NT2/D1 (cell line): ENCODE results near the gene SLX4IP.

Source experiments
- YY1 ChIP-seq: IDR thresholded peaks from 2 replicates; pipeline ENCODE4 v1.6.1; 2011; ENCODE audit not compliant: insufficient read length, insufficient read depth
- ZNF274 ChIP-seq: IDR thresholded peaks from 2 replicates; pipeline ENCODE4 v1.6.1; 2011; ENCODE audit warnings: mild to moderate bottlenecking, low read depth, low read length

DNA sequence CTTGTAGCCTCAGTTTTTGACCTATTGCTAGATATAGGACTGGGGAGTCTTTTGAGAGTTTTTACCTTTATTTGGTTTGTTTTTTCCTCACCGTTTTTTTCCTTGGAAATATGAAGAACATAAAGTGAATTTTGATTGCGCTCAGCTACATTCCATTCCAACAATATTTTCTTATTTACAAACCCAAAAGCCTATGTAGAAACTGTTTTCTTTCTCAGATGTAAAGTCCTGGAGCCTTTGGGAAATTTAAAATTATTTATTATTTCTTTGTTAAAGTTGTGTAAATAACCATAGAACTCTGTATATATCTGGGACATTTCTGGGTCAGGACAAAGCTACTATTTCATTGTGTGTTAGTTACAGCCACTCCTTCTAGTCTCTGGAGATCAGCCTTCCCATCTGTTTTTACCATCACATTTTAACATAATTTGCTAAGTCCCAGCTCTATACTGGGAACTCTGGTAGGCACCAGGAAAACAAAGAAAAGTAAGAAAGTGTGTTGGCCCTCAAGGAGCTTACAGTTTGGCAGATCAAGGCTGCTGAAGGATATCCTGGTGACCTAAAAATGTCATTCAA is 169.8 kb downstream of the SLX4IP start:
- TF ChIP-seq ZNF274 = no peak
- TF ChIP-seq YY1 = no peak
